B cell (primary cell): ENCODE measurements around the gene ZNF710.

Experiments used
- CTCF ChIP-seq: fragments of 200-600 bp; IDR thresholded peaks from one replicate; pipeline ENCODE4 v1.8.0; 2022; ENCODE audit warnings: antibody characterized with exemption, mild to moderate bottlenecking
- EZH2 ChIP-seq: IDR thresholded peaks from 2 replicates; pipeline ENCODE4 v1.6.1; 2012; ENCODE audit warnings: borderline replicate concordance, low read depth, mild to moderate bottlenecking, moderate library complexity, low read length; ENCODE audit not compliant: insufficient read depth, poor library complexity, severe bottlenecking

DNA sequence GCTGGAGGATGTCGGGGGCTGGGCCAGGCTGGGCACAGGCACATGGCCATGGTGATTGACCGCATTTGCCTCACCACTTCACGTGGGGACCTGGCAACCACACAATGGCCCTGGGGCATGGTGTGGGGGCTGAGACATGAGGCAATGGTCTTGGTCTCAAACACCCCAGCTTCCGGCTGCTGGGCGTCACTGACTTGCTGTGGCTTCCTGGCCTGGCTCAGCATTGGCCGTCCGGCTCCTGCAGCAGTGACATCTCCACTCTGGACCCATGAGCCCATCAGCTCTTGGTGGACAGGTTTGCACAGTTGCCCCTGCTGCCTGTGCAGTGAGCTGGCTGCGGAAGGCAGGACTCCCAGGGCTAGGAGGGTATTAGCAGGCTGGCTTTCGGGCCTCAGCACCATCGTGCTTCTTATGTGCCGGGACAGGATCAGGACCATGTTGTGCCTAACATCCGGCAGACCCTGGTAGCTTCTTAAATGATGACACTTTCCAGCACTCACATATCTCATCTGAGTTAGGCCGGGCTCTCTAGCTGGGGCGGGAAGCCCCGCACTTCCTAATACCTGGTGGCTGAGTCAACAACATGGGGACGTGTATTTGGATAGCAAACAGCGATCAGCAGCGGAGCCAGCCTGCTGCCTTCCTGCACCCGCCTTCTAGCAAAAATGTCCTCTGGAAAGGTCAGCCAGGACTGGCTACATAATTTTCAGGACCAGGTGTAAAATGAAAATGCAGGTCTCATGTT lies 34.1 kb downstream of the ZNF710 start:
- TF ChIP-seq CTCF (no peak), EZH2 (no peak)
